Measurements from ENCODE around the gene GMPPB.

DNA sequence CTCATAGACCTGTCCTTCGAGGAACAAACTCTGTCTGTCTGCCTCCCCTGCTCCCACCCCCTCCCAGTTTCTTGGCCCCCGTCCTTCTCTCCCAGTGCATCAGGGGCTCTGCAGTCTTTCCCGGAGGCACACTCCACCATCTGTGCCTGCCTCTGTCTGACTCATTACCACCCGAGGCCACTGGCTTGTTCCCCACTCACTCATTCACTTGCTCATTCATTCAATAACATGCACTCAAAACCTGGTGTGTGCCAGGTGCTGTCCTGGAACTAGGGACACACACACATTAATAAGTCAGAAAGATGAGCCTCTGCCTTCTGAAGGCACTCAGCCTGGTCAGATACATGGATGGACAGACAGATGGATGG is 16.7 kb downstream of the GMPPB start:
- TF ChIP-seq, protein P1, sequence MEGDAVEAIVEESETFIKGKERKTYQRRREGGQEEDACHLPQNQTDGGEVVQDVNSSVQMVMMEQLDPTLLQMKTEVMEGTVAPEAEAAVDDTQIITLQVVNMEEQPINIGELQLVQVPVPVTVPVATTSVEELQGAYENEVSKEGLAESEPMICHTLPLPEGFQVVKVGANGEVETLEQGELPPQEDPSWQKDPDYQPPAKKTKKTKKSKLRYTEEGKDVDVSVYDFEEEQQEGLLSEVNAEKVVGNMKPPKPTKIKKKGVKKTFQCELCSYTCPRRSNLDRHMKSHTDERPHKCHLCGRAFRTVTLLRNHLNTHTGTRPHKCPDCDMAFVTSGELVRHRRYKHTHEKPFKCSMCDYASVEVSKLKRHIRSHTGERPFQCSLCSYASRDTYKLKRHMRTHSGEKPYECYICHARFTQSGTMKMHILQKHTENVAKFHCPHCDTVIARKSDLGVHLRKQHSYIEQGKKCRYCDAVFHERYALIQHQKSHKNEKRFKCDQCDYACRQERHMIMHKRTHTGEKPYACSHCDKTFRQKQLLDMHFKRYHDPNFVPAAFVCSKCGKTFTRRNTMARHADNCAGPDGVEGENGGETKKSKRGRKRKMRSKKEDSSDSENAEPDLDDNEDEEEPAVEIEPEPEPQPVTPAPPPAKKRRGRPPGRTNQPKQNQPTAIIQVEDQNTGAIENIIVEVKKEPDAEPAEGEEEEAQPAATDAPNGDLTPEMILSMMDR (conservative IDR thresholded peaks at IDR 0.05): no peak
- TF ChIP-seq ZFX (IDR thresholded peaks at IDR 0.05): no peak

Data from C4-2B (cell line).